Measurements from ENCODE around the gene ZNF462.
"Not testable (repeated sequence)": the region's sequence is repeated elsewhere in the genome, so short reads cannot be mapped to it uniquely, and the experiment has no call there.

The ZNF462 gene

GRCh38 chr9:106969696-106970095, 106.7 kb downstream of the ZNF462 start:
- H3K4me3 Mint-ChIP-seq, result no peak overlapping the region
- H3K27me3 Mint-ChIP-seq, result no peaks in the 10 kb centered on the region
- H3K36me3 Mint-ChIP-seq, result no peaks in the 10 kb centered on the region
- H3K9me3 Mint-ChIP-seq (ENCODE audit: low read depth), result no peaks in the 10 kb centered on the region
- H3K27ac Mint-ChIP-seq, result no peak overlapping the region
- peaks cover 7% of the 10 kb centered on the region for H3K4me1 Mint-ChIP-seq (ENCODE audit: low read depth)

GRCh38 chr9:106970219-106970975, 107.4 kb downstream of the ZNF462 start:
- Mint-ChIP-seq H3K4me1 (ENCODE audit: low read depth) (no peaks in the 10 kb centered on the region), H3K36me3 (no peaks in the 10 kb centered on the region), H3K27me3 (no peaks in the 10 kb centered on the region), H3K4me3 (no peak overlapping the region), H3K27ac (no peak overlapping the region), H3K9me3 (ENCODE audit: low read depth) (no peaks in the 10 kb centered on the region)

GRCh38 chr9:106970976-106971457, 108.1 kb downstream of the ZNF462 start:
- H3K4me1 Mint-ChIP-seq (ENCODE audit: low read depth), result no peaks in the 10 kb centered on the region
- H3K9me3 Mint-ChIP-seq (ENCODE audit: low read depth), result no peaks in the 10 kb centered on the region
- no peaks in the 10 kb centered on the region for H3K36me3 Mint-ChIP-seq
- no peak overlapping the region for H3K4me3 Mint-ChIP-seq
- H3K27ac Mint-ChIP-seq, result no peak overlapping the region
- no peaks in the 10 kb centered on the region for H3K27me3 Mint-ChIP-seq

GRCh38 chr9:106972082-106972481, 109.1 kb downstream of the ZNF462 start:
- Mint-ChIP-seq H3K9me3 (ENCODE audit: low read depth) (no peaks in the 10 kb centered on the region), H3K4me1 (ENCODE audit: low read depth) (no peaks in the 10 kb centered on the region), H3K27ac (no peak overlapping the region), H3K4me3 (no peak overlapping the region), H3K36me3 (no peaks in the 10 kb centered on the region), H3K27me3 (no peaks in the 10 kb centered on the region)

- Mint-ChIP-seq H3K27ac (no peak overlapping the region), H3K27me3 (no peaks in the 10 kb centered on the region), H3K9me3 (ENCODE audit: low read depth) (no peaks in the 10 kb centered on the region), H3K4me3 (no peak overlapping the region), H3K36me3 (no peaks in the 10 kb centered on the region), H3K4me1 (ENCODE audit: low read depth) (no peaks in the 10 kb centered on the region)
Measured at GRCh38 chr9:106974341-106974740, 111.4 kb downstream of the ZNF462 start.

- no peaks in the 10 kb centered on the region for H3K27me3 Mint-ChIP-seq
- no peaks in the 10 kb centered on the region for H3K36me3 Mint-ChIP-seq
- H3K4me3 Mint-ChIP-seq, result no peak overlapping the region
- no peaks in the 10 kb centered on the region for H3K9me3 Mint-ChIP-seq (ENCODE audit: low read depth)
- H3K4me1 Mint-ChIP-seq (ENCODE audit: low read depth), result no peaks in the 10 kb centered on the region
- no peak overlapping the region for H3K27ac Mint-ChIP-seq
Measured at GRCh38 chr9:106976772-106977171, 113.8 kb downstream of the ZNF462 start.

GRCh38 chr9:106980551-106981101, 117.7 kb downstream of the ZNF462 start:
- H3K4me3 Mint-ChIP-seq, result no peak overlapping the region
- no peaks in the 10 kb centered on the region for H3K36me3 Mint-ChIP-seq
- H3K4me1 Mint-ChIP-seq (ENCODE audit: low read depth), result no peaks in the 10 kb centered on the region
- no peaks in the 10 kb centered on the region for H3K27me3 Mint-ChIP-seq
- no peaks in the 10 kb centered on the region for H3K9me3 Mint-ChIP-seq (ENCODE audit: low read depth)
- no peak overlapping the region for H3K27ac Mint-ChIP-seq

- no peaks in the 10 kb centered on the region for H3K4me1 Mint-ChIP-seq (ENCODE audit: low read depth)
- no peak overlapping the region for H3K4me3 Mint-ChIP-seq
- no peaks in the 10 kb centered on the region for H3K27me3 Mint-ChIP-seq
- H3K36me3 Mint-ChIP-seq, result no peaks in the 10 kb centered on the region
- H3K27ac Mint-ChIP-seq, result no peak overlapping the region
- no peaks in the 10 kb centered on the region for H3K9me3 Mint-ChIP-seq (ENCODE audit: low read depth)
Measured at GRCh38 chr9:106981396-106982287, 118.7 kb downstream of the ZNF462 start.

GRCh38 chr9:106982636-106983035, 119.7 kb downstream of the ZNF462 start:
- Mint-ChIP-seq H3K27ac (no peak overlapping the region), H3K4me3 (no peak overlapping the region), H3K27me3 (no peaks in the 10 kb centered on the region), H3K4me1 (ENCODE audit: low read depth) (no peaks in the 10 kb centered on the region), H3K36me3 (no peaks in the 10 kb centered on the region), H3K9me3 (ENCODE audit: low read depth) (no peaks in the 10 kb centered on the region)

GRCh38 chr9:106983346-106983745, 120.4 kb downstream of the ZNF462 start:
- Mint-ChIP-seq H3K27ac (no peak overlapping the region), H3K4me1 (ENCODE audit: low read depth) (no peaks in the 10 kb centered on the region), H3K27me3 (no peaks in the 10 kb centered on the region), H3K36me3 (no peaks in the 10 kb centered on the region), H3K4me3 (no peak overlapping the region), H3K9me3 (ENCODE audit: low read depth) (no peaks in the 10 kb centered on the region)

- not testable (repeated sequence) for H3K9me3 Mint-ChIP-seq (ENCODE audit: low read depth); H3K27ac Mint-ChIP-seq; H3K4me1 Mint-ChIP-seq (ENCODE audit: low read depth); H3K36me3 Mint-ChIP-seq; H3K27me3 Mint-ChIP-seq; H3K4me3 Mint-ChIP-seq
Measured at GRCh38 chr9:106989904-106990303, 126.9 kb downstream of the ZNF462 start.

- Mint-ChIP-seq H3K9me3 (ENCODE audit: low read depth) (no peaks in the 10 kb centered on the region), H3K27me3 (peaks cover 5% of the 10 kb centered on the region), H3K4me3 (no peak overlapping the region), H3K36me3 (no peaks in the 10 kb centered on the region), H3K4me1 (ENCODE audit: low read depth) (no peaks in the 10 kb centered on the region), H3K27ac (no peak overlapping the region)
Measured at GRCh38 chr9:106992186-106992585, 129.2 kb downstream of the ZNF462 start.

GRCh38 chr9:106993603-106994002, 130.6 kb downstream of the ZNF462 start:
- H3K36me3 Mint-ChIP-seq, result no peaks in the 10 kb centered on the region
- H3K27ac Mint-ChIP-seq, result no peak overlapping the region
- H3K27me3 Mint-ChIP-seq, result peaks cover 5% of the 10 kb centered on the region
- no peaks in the 10 kb centered on the region for H3K4me1 Mint-ChIP-seq (ENCODE audit: low read depth)
- no peaks in the 10 kb centered on the region for H3K9me3 Mint-ChIP-seq (ENCODE audit: low read depth)
- no peak overlapping the region for H3K4me3 Mint-ChIP-seq

- no peak overlapping the region for H3K27ac Mint-ChIP-seq
- H3K4me3 Mint-ChIP-seq, result no peak overlapping the region
- no peaks in the 10 kb centered on the region for H3K36me3 Mint-ChIP-seq
- H3K27me3 Mint-ChIP-seq, result peaks cover 5% of the 10 kb centered on the region
- H3K4me1 Mint-ChIP-seq (ENCODE audit: low read depth), result no peaks in the 10 kb centered on the region
- H3K9me3 Mint-ChIP-seq (ENCODE audit: low read depth), result no peaks in the 10 kb centered on the region
Measured at GRCh38 chr9:106994463-106994862, 131.5 kb downstream of the ZNF462 start.

- Mint-ChIP-seq H3K27me3 (no peaks in the 10 kb centered on the region), H3K4me1 (ENCODE audit: low read depth) (no peaks in the 10 kb centered on the region), H3K36me3 (no peaks in the 10 kb centered on the region), H3K4me3 (no peak overlapping the region), H3K27ac (no peak overlapping the region), H3K9me3 (ENCODE audit: low read depth) (no peaks in the 10 kb centered on the region)
Measured at GRCh38 chr9:107000218-107000617, 137.3 kb downstream of the ZNF462 start.
